K562 (cell line): ENCODE results near the gene ZGLP1. TPM values are rescaled to one million over a fixed set of nuclear protein-coding genes. Genes with fewer than 3 reads are reported as not detected.

ENCODE experiments used
- ARID2 ChIP-seq: fragments of 450-650 bp; IDR thresholded peaks from 2 replicates; pipeline ENCODE4 v1.6.1; 2017; ENCODE audit warnings: antibody characterized with exemption, mild to moderate bottlenecking
- CBFA2T2 ChIP-seq: fragments of 450-650 bp; conservative IDR thresholded peaks from 2 replicates; pipeline ENCODE4 v1.6.1; 2017; ENCODE audit warnings: mild to moderate bottlenecking
- ILF3 ChIP-seq: fragments of 450-650 bp; IDR thresholded peaks from 2 replicates; pipeline ENCODE4 v1.6.1; 2018; ENCODE audit warnings: antibody characterized with exemption, mild to moderate bottlenecking, moderate library complexity, borderline replicate concordance
- NCOA2 ChIP-seq, 2 experiments: fragments of 450-650 bp; IDR thresholded peaks; 2 replicates each; pipeline ENCODE4 v1.6.1; 2018; ENCODE audit warnings: mild to moderate bottlenecking in 2 of 2, moderate library complexity in 1 of 2; ENCODE audit not compliant: partially characterized antibody in 2 of 2
- NCOR1 ChIP-seq: fragments of 450-650 bp; IDR thresholded peaks from 2 replicates; pipeline ENCODE4 v1.6.1; 2016; ENCODE audit warnings: mild to moderate bottlenecking, moderate library complexity
- POLR2B ChIP-seq: fragments of 450-650 bp; IDR thresholded peaks from 2 replicates; pipeline ENCODE4 v1.6.1; 2018; ENCODE audit warnings: low read depth; ENCODE audit not compliant: partially characterized antibody
- POLR3A ChIP-seq: IDR thresholded peaks from 2 replicates; pipeline ENCODE4 v1.6.1; 2011; ENCODE audit warnings: borderline replicate concordance, mild to moderate bottlenecking, moderate library complexity; ENCODE audit not compliant: insufficient read length, insufficient read depth; ENCODE audit errors: extremely low read depth
- STAT6 ChIP-seq: sonication (generic); formaldehyde crosslinking; IDR thresholded peaks from 2 replicates; pipeline ENCODE4 v1.8.1; 2023; ENCODE audit warnings: mild to moderate bottlenecking, missing genetic modification reagents
- SUPT5H ChIP-seq: fragments of 450-650 bp; IDR thresholded peaks from 2 replicates; pipeline ENCODE4 v1.6.1; 2016
- TBP ChIP-seq: optimal IDR thresholded peaks from 2 replicates; pipeline ENCODE3; 2011; ENCODE audit warnings: low read depth, low read length, improper control_type of control experiment
- TCF3 ChIP-seq: sonication (generic); formaldehyde crosslinking; IDR thresholded peaks from 2 replicates; pipeline ENCODE4 v1.4.0; 2020; ENCODE audit warnings: mild to moderate bottlenecking, missing genetic modification reagents
- TFAP4 ChIP-seq: sonication (generic); formaldehyde crosslinking; IDR thresholded peaks from 2 replicates; pipeline ENCODE4 v1.8.0; 2022; ENCODE audit warnings: missing genetic modification reagents, mild to moderate bottlenecking, moderate library complexity, borderline replicate concordance
- ZNF785 ChIP-seq: fragments of 250-450 bp; sonication (Bioruptor Pico); IDR thresholded peaks from 2 replicates; pipeline ENCODE4 v1.4.0; 2020; ENCODE audit warnings: mild to moderate bottlenecking
- polyA plus RNA-seq, 8 experiments: library from polyadenylated mRNA; depleted of rRNA in 4 of 8; stranded (reverse) in 5 of 8; unstranded in 3 of 8; fragments of >200 nt; fragmentation: Nextera tagmentation in 2 of 8; fragmentation: Illumina TruSeq in 1 of 8; extraction: Ambion mirVana in 2 of 8; extraction: Trizol in 1 of 8; gene quantifications; 2 replicates each; pipeline versions ENCODE4 v1.2.1 to v1.2.3, GENCODE V29; 2011 to 2014; ENCODE audit warnings: inconsistent platforms in 1 of 8, missing spikeins in 1 of 8
- total RNA-seq, 7 experiments: library from RNA; depleted of rRNA in 6 of 7; stranded (reverse); fragments of >200 nt in 6 of 7; fragmentation: Illumina TruSeq in 2 of 7; extraction: Trizol in 2 of 7; gene quantifications; 2 replicates each; pipeline versions ENCODE4 v1.2.1 to v1.2.3, GENCODE V29; 2011 to 2021; ENCODE audit warnings: low replicate concordance in 1 of 7

The ZGLP1 gene
- total and polyA plus RNA-seq, 9 of the 15 experiments (the other 6 are each of a cell fraction or from before 2014, with no cell fraction given): 0.24 to 4.5 (median 2.2) TPM

DNA sequence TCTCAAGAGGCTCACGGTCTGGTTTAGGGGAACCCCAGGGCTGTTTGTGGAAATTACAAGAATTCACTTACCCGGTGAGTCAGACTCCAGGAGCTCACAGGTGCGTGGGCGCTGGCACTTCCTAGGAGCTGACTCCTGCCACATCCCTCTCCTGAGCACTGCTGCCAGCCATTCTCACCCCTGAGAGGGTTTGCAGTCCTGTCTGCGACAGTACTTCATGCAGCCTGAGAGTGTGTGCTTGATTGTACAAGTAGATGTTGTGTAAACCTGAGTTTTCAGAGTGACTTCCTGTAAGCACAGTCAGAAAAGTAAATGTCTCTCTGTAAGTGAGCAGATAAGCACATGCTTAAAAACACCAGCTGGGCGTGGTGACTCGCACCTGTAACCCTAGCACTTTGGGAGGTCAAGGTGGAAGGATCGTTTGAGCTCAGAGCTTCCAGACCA lies 49.5 kb downstream of the ZGLP1 start (continued):
- TF ChIP-seq NCOA2 (IDR thresholded peaks at IDR 0.05; ENCODE audit: partially characterized antibody in 2 of 2) (no peak), CBFA2T2 (peak; percentile 50), SUPT5H (peak; percentile 59), NCOR1 (peak; percentile 33; the same call in 1 of the 2 replicates), STAT6 (CRISPR knock-in tag) (no peak), TCF3 (0 out of 2 replicates have a peak, but pooled peaks have one; percentile 46), TBP (no peak), ARID2 (no peak), ZNF785 (CRISPR knock-in tag) (no peak), ILF3 (0 out of 2 replicates have a peak, but pooled peaks have one; percentile 50), TFAP4 (CRISPR knock-in tag) (peak; percentile 26; the same call in 1 of the 2 replicates), POLR3A (no peak), POLR2B (peak; percentile 48)
- TF ChIP-seq, all 486 proteins: peak for 15
